ENCODE results near the gene B3GALT5.

The B3GALT5 gene

DNA sequence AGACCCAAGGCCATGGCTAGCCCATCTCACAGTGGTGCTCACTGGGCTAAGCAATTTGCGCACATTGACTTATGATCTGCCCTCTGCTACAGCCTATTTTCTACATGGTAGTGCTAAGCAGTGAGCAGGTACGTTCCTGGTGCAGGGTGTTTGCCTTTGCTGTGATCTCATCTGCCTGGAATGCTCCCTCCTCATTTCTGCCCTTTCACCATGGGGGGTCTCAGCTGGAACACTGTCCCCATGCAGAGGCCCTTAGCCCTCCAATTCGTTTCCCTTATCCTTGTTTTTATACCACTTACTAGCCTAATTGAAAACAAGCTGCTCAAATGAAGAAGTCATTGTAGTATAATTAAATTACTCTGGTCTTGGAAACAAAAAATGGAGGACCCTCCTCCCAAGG lies 2.0 kb upstream of the B3GALT5 start:
- no peak for DNase-seq

DNA sequence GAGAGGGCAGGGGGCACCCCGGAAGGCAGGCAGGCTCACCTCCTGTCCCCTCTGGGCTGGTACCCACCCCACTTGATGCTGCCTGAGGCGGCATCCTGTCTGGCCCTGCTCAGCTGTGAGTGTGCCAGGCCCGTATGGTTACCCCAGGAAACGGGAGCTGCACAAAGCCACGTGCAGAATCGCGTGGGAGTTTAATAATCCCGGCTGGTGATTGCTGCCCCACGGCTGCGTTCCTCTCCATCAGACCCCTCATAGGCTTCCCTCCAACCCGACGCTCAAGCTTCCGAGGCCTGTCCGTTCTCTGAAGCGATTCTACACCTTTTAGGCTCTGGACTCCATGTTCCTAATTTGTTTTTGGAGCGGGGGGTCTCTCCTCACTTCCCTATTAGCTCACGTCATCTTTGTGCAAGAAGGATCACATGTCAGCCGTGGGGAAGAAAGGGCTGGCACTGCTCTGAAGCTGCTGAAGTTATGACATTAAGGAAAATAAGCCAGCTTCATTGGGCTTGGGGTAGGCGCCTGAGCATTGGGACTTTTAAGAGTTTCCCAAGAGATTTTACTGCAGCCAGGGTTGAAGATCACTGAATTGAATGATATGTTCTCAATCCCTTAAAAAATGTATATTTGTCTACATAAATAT lies 1.1 kb upstream of the B3GALT5 start:
- DNase-seq, result no peak

DNA sequence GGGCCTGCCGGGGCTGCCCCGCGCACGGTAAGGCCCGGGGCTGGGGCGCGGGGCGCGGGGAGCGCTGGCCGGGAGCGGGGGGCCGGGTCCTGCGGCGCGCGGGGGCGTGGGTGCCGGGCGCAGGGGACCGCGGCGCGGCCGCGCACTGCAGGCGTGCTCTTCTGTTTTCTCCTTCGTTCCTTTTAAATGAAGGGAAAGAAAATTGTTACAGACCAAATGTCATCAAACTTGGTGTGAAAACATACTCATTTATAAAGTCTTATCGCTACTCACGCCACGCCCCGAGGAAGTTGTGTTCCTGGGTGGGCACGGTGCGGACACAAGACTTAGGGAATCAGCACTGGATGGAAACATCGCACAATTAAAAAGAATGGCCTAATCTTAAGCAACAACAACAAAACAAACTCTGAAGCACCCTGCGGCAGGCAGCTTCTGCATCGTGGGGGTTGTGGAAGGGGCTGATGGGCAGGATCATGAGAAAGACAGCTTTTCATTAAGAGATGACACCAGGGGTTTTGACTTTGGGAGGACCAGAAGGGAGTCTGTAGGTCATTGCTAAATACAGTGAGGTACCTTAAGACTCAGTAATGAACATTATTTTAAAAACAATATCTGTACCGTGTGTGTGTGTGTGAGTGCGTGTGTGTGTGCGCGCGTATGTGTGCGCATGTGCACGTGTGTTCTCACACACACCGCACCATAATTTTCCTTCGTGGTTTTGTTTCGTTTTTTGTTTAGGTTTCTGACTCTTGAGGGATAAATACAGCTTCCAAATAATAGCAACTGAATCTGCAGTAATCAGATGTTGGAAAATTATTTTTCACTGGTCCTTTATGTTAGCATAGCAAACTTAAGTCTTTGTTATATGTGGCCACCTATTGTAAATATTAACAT lies 548 bp downstream of the B3GALT5 start:
- no peak for DNase-seq

DNA sequence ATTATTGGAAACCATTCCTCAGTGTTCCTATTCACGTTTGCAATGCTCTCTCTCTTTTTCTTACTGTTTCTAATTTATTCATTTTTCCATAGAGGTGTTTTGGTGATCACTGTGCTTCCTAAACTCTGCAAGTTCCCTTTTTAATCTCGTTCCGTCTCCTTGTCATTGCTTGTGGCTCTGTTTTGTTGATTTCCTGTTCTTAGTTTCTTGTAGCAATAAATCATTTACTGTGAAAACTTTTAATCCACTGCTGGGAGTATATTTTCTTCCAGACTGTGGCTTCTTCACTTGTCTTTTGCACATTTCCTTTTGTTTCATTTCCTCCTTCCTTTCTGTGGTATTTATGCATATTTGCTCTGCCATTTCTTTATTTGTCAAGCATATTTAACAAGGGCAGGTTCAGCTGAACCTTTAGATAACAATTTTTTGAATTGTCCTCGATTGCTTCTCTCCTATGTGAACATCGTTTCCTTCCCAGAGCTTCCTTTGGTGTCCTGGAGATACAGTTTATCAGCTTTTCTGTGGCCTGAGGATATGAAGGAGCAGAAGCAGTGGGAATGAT lies 3.6 kb downstream of the B3GALT5 start:
- no peak for DNase-seq

DNA sequence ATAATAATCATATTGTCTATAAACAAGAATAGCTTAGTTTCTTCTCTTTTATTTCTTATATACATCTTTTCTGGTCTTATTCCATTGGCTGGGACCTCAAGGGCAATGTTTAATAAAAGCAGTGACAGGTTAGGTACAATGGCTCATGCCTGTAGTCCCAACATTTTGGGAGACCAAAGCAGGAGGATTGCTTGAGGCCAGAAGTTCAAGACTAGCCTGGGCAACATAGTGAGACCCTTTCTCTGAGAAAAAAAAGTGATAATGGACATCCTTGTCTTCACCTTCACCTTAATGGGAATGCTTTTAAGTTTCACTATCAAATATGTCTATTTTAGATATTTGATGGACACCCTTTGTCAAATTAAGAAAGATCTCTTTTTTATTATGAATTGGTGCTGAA lies 8.1 kb downstream of the B3GALT5 start:
- DNase-seq, result no peak

DNA sequence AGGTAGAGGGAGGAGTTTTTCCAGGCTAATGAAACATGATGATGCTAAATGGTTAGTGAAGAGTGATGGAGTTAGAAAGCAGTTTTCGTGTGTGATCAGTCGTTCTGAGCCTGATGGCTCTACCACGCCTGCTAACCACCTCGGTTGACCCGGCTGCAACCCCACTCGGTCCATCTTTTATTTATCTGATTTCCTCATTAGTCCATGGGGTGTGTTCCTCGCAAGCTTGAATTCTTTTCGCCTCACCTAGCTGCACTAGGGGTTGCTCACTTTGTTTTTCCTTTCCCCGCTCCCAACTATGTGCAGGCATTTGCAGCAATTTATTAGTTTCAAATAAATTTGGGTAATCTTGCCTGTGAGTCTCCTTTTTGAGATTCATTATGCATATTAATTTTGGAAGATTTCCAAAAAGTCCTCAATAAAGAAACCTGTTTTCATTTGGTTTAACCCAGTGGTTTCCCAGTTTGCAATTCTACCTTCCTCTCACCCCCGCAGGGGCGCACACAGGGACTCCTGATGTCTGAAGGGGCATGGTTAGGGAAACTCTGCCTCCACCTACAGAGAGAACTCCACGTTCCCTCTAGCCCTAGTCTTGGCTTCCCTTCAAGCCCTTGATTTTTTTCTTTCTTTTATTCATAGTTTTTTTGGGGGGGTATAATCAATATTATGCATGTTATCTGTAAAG lies 12.6 kb downstream of the B3GALT5 start:
- DNase-seq, result no peak

DNA sequence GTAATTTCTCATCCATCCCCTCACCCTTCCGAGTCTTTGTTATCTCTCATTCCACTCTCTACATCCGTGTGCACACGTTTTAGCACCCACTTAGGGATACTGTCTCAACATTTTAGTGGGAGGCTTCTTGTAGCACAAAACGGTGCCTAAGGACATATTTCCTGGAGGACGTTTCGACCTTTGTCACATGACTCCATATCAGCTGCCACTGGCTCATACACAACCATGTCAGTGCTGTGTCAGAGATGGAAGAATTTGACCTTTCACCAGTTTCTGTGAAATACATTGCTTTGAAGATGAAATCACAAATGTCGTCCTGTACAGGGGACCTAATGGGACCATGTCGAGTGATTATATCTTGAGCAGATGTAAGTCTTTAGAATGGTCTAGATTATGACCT lies 15.6 kb downstream of the B3GALT5 start:
- no peak for DNase-seq

DNA sequence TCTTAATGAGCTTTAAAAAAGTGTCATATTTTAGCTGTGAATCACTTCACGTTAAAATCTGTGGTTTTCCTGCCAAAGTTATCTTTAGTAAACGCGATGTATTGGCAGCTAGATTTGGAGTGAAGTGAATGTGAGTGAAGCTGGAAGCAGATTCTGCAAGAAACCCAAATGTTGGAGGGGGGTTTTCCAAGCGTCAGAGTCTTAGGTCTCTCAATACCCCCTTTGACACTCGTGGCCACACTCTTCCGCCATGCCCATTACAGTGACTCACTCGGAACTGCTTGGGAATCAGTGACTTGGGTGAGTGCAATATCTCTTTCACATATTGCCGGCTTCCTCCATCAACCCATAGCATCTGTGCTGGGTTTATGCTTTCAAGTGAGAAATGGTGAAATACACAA lies 17.5 kb downstream of the B3GALT5 start:
- no peak for DNase-seq

DNA sequence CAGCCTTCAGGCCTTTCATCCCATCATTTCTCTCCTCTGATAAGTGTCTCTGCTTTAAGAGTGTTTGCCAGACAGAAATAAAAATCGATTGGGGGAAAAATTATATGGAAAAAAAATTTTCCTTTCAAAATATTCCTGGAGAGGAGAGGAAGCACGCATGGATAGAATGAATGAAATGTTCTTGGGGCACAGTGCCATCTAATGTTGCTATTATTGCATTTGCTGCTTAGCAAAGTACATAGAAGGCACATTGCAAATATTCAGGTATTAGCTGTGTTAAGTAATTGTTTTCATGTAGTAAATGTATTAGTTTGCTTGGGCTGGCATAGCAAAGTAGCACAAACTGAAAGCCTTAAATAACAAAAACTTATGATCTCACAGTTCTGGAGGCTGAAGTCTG lies 18.1 kb downstream of the B3GALT5 start:
- no peak for DNase-seq

DNA sequence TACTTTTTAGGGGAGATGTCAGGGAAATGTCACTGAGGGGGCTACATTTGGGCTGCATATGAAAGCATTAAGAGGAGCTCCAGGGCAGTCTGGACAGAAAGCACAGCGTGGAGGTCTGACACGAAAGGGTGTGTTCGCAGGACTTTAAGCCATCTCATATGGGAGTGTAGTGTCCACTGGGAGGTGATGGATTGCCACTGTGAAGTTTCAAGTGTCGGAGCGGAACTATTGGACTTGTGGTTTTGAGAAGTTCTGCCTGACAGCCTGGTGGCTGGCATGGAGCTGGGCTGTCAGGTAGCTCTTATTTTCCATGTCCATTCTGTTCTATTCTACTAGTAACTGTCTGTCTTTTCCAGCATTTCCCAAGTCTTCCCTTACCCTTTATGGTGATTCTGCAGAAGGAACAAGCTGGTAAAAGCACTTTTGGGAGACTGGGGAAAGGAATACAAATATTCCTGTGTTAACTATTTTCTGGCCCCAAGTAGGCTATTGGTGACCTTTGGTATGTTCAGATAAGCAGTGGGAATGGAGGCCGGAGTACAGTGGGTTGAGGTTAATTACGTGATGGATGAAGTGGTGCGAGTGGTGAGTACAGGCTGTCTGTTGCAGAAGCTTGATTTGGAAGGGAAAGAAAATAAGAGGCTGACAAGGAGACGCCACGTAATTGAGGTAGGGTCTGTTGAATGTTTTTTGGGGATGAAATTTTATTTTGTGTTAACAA lies 19.3 kb downstream of the B3GALT5 start:
- no peak for DNase-seq

DNA sequence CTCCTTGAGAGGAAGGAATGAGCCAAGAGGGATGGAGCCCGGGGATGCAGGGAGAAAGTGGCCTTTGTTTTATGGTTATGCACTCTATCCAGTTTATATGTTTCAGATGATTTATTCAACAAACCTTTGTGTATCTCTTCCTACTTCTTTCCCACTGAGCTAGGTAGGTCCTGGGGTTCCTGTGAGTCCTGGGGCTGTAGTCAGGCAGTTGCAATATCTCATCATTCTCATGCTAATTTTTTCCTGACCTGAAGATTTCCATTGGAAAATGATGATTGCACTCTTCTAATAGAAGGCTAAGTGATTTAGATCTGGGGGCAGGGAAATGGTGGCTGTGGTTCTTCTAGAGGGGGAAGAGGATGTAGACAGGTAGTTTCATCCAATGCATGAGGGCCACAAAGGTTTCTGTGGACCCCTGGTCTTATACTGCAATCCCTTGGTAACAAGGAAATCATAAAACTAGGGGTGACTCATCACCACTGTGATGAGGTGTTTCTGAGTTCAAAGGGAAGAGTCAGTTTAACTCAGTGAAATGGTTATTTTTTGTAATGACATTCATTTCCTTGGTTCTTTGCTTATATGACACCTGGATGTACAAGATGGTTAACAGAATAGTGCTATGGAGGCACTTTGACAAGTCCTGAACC lies 20.2 kb downstream of the B3GALT5 start:
- no peak for DNase-seq

DNA sequence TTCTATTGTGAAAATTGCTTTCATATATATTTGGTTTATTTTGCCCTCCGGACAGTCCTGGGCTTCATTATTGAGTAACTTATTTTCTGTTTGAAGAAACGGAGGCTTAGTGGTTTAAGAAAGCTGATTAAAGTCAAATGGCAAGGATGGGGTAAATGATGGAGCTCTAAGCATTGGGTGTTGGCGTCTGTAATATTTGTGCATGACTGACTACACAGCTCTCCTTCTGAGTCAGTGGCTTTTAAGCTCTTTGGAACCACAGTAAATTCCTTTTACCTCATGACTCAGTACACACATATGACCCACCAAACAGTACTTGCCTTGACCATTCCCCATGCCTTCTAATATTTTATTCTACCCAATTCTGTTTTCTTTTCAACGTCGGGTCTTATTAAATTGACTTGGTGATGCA lies 21.0 kb downstream of the B3GALT5 start:
- no peak for DNase-seq

DNA sequence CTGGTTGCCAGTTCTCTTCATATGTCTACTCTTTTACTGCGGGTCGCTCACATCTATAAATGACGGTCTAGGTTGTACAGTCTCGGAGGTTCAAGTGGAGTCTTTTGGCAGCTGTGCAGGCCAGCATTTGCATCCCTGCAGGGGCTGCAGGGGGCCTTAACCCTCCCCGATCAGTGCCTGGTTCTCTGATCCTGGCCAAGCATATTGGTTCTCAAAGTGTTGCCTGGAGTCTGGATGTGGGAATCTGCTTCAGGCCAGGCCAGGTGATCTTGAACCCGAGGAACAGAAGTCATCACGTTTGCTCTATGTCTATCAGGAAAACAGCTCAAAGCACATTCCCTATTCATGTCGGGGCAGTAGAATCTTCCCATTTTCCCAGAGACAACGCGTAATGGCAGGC lies 21.8 kb downstream of the B3GALT5 start:
- no peak for DNase-seq

DNA sequence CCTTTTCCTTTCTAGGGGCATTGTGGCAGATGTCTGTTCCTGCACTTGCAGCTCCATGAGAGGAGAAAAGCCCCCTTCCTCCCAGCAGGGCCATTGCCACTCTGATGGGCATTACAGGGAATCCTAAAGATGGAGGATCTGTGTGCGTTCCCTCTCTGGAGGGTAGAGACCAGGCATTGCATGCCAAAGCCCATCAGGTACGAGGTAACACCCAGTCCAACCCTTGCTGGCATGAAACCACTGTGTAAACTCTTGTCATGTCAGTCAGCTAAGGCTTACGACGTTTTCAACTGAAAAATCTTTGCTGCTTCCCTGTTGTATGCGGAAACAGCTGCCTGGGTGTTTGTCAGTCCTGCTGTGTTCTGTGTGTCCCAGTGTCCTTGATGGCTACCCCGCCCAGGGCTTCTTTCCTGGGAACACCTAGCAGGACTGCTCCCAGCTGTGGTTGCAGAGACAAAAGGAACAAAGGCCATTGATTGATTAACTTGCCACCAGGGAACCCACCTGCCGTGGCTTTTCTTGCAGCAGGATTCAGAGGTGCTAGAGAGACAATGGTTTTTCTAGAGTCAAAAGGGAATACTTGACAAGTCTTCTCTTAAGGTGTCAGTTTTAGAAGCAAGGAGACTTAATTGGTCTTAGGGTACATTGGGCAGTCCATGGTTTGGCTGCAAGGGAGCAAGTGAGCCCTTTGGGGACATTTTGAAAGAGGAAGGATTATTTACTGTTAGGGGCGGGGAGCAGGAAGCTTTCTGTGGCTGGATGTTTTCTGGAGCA lies 24.6 kb downstream of the B3GALT5 start:
- no peak for DNase-seq

DNA sequence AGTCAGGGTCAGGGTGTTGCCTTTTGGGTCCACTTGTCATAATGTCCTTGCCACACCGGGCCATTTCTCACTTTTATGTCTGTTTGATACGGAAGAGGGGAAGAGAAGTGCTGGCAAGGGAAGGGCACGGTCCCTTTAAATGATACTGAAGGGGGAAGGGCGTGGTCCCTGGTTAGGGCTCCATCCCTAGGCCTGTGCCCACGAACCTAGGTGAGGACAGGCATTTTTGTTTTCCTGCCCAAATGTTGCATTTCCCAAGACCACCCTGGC lies 25.2 kb downstream of the B3GALT5 start:
- DNase-seq, result no peak

DNA sequence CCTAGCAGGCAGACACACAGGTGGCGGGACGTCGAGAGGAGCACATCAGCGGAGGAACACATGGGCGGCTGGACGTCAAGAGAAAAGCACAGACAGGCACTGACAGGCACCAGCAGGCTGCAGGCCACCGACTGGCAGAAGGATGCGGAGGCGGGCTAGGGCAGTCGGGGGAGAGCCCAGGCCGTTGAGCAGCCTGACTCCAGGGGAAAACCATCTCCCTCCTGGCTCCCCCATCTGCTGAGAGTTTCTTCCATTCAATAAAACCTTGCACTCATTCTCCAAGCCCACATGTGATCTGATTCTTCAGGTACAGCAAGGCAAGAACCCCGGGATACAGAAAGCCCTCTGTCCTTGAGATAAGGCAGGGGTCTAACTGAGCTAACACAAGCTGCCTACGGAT lies 25.5 kb downstream of the B3GALT5 start:
- no peak for DNase-seq

DNA sequence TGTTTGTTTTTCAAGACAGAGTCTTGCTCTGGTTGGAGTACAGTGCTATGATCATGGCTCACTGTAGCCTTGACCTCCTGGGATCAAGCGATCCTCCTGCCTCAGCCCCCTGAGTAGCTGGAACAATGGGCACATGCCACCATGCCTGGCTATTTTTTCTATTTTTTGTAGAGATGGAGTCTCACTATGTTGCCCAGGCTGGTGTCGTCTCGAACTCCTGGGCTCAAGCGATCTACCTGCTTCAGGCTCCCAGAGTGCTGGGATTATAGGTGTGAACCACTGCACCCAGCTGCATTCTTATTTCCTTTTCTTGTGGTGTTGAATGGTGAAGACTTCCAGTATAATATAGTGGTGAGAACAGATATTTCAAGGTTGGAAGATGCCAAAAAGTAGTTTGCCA lies 28.0 kb downstream of the B3GALT5 start:
- DNase-seq, result no peak

DNA sequence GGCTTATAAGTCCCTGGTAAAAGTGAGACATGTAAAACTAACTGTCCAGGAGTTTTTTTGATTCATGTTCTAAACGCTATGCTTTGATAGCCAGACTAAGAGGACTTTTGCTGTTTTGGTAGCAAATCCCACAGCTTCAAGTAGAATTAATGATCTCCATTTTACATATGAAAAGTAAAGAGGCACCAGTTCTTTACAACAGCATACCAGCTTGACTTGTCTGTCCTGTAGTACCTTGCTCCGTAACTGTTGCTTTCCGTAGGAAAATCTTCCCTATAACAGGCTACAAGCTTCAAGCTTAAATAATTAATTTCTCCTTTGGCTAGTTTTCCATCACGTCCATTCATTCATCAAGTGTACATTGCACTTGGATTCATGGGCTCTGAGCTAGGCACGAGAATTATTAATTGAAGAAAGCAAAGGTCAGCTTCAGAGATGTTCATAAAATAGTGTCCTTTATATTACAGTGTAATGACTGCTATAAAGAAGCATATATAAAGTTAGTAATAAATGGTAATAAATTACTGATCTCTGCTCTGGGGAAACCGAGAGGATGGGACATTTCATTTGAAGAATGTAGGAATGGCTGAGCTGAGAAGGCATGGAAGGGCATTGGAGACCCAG lies 29.2 kb downstream of the B3GALT5 start:
- DNase-seq, result no peak

DNA sequence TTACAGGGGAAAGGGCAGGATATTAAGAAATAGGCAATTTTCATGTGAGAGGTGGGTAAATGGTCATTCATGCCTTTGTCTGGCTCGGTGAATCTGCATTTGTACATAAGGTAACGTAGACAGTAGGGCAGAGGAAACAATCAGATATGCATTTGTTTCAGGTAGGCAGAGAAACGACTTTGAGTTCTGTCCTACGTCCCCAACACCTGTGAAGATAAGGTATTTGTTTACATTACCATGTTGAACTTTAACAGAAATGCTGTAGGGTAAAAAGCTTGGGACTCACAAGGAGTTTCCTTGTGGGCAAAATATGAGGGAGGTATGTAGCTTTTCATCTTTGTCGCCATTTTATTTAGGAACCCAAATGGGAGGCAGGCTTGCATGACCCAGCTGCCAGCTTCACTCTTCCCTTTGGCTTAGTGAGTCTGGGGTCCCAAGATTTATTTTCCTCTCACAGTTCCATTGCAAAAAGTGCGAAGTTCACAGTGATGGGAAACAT lies 31.4 kb downstream of the B3GALT5 start:
- DNase-seq, result no peak

DNA sequence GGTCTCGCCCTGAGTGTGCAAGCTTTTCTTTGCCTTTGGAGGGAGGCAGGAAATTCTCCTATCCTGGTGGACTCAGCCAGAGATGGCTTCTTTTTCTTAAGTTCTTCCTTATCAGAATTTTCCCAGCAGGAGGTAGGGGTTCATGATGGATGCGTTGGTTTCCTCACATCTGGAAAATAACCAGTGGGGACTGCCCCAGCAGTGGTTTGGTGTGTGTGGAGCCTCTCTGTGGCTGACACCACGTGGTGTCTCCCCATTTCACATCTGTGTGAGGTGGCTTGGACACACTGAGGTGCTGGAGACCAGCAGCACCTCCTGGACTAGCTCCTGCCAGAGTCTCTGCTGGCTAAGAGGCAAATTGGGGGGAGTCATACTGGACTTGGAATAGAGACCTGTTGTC lies 32.6 kb downstream of the B3GALT5 start:
- no peak for DNase-seq

DNA sequence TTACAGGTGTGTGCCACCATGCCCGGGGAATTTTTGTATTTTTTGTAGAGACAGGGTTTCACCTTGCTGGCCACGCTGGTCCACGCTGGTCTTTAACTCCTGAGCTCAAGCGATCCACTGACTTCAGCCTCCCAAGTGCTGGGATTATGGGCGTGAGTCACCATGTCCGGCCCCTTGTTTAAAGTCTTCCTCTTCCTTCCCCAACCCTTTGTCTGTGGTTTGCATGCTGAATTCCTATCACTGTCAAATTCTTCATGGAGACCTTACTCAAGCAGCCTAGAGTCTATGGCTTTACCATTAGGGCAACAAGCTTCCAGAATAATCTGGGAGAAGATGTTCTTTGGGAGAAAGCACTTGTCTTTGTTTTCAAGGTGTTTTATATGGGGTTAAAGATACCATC lies 34.7 kb downstream of the B3GALT5 start:
- DNase-seq, result no peak
